ENCODE data around the gene ATP1B4. TPM values are rescaled to one million over a fixed set of nuclear protein-coding genes. Genes with fewer than 3 reads are reported as not detected.

ATP1B4 gene
- total and polyA plus RNA-seq, 2 of the 13 experiments (the other 11 are each of a cell fraction or from before 2014, with no cell fraction given): not detected

GRCh38 chrX:120377179-120377578, 15.3 kb downstream of the ATP1B4 start:
- intact Hi-C loops (cut with micrococcal nuclease; ENCODE audit: unreplicated experiment): no loop called here
- Histone ChIP-seq H3K27ac (ENCODE audit: extremely low read length, insufficient read depth, low read length) (no peak overlapping the region), H3K36me3 (replicated peaks in 1 of 2; ENCODE audit: control insufficient read depth in 1 of 2, insufficient read depth in 2 of 2, low read length in 2 of 2) (no peaks in the 10 kb centered on the region), H3K27me3 (ENCODE audit: control insufficient read depth in 1 of 2, insufficient read depth in 2 of 2, low read length in 2 of 2) (no peaks in the 10 kb centered on the region), H3K9ac (ENCODE audit: insufficient read depth, low read depth, low read length) (no peak overlapping the region), H4K20me1 (ENCODE audit: insufficient read depth, low read length) (no peaks in the 10 kb centered on the region), H3K4me2 (ENCODE audit: low read depth, low read length) (no peak overlapping the region), H3K79me2 (ENCODE audit: insufficient read depth, low read length) (no peaks in the 10 kb centered on the region), H3K4me3 (replicated peaks in 1 of 3; ENCODE audit: insufficient read depth in 1 of 3, low read depth in 2 of 3, low read length in 3 of 3) (no peak overlapping the region), H3K4me1 (ENCODE audit: insufficient read depth, low read length) (0 out of 2 replicates have a peak, but pooled peaks cover 11% of the 10 kb centered on the region), H2AFZ (ENCODE audit: low read length) (no peak overlapping the region), H3K9me3 (ENCODE audit: low read length) (no peaks in the 10 kb centered on the region)
- POLR2A ChIA-PET: no interaction called here
- BruUV-seq (replicated peaks): no TSS peak
- ATAC-seq (no peak), DNase-seq (ENCODE audit: low spot score) (no peak), FAIRE-seq (no peak)
- CTCF ChIA-PET (ENCODE audit: low intra/inter-chr PET ratio, low total read pairs): no interaction called here
- in situ Hi-C loops (cut with HindIII; ENCODE audit: extremely low pct_ligation_motif_present, low pct_unique_long_range_greater_than_20kb): no loop called here
- 0% methylated on average over 3 of the region's 3 CpGs for WGBS (ENCODE audit: low lambda C conversion rate)
- no peak for TF ChIP-seq ZSCAN21 (CRISPR knock-in tag; IDR thresholded peaks at IDR 0.05; ENCODE audit: borderline replicate concordance)
- no peak for TF ChIP-seq REXO4 (CRISPR knock-in tag; IDR thresholded peaks at IDR 0.05; ENCODE audit: borderline replicate concordance)
- no peak for TF ChIP-seq ZNF563 (CRISPR knock-in tag; IDR thresholded peaks at IDR 0.05)
- TF ChIP-seq ZNF136 (CRISPR knock-in tag; IDR thresholded peaks at IDR 0.05; ENCODE audit: low read depth): no peak
- TF ChIP-seq TCF7 (IDR thresholded peaks at IDR 0.05; ENCODE audit: low read depth): no peak
- no peak for TF ChIP-seq DDIT3 (CRISPR knock-in tag; IDR thresholded peaks at IDR 0.05)
- TF ChIP-seq CERS6 (CRISPR knock-in tag; IDR thresholded peaks at IDR 0.05): no peak
- no peak for TF ChIP-seq ZFP91 (CRISPR knock-in tag; IDR thresholded peaks at IDR 0.05; ENCODE audit: borderline replicate concordance)
- TF ChIP-seq NBN (conservative IDR thresholded peaks at IDR 0.05): no peak
- TF ChIP-seq NR2F6 (IDR thresholded peaks at IDR 0.05): no peak
- no peak for TF ChIP-seq NR2F6 (CRISPR knock-in tag; IDR thresholded peaks at IDR 0.05)
- no peak for TF ChIP-seq ZNF687 (CRISPR knock-in tag; IDR thresholded peaks at IDR 0.05)
- TF ChIP-seq MXD4 (CRISPR knock-in tag; IDR thresholded peaks at IDR 0.05): no peak
- TF ChIP-seq CEBPG (CRISPR knock-in tag; IDR thresholded peaks at IDR 0.05): no peak
- TF ChIP-seq CHD2 (IDR thresholded peaks at IDR 0.05; ENCODE audit: low read depth, low read length): no peak
- TF ChIP-seq ELF1 (CRISPR knock-in tag; IDR thresholded peaks at IDR 0.05): no peak
- no peak for TF ChIP-seq TOPORS (CRISPR knock-in tag; IDR thresholded peaks at IDR 0.05)
- TF ChIP-seq ZNF468 (CRISPR knock-in tag; IDR thresholded peaks at IDR 0.05): no peak
- no peak for TF ChIP-seq E2F5 (CRISPR knock-in tag; conservative IDR thresholded peaks at IDR 0.05)
- TF ChIP-seq ZNF382 (CRISPR knock-in tag; IDR thresholded peaks at IDR 0.05; ENCODE audit: borderline replicate concordance): no peak
